Dedifferentiated amniotic fluid mesenchymal stem cell (primary cell): ENCODE measurements around the gene PIK3R4.

Experiments used
- DNase-seq: peaks from one replicate; pipeline ENCODE4 v3.0.0-alpha.2; 2016; ENCODE audit errors: extremely low spot score

PIK3R4 gene

DNA sequence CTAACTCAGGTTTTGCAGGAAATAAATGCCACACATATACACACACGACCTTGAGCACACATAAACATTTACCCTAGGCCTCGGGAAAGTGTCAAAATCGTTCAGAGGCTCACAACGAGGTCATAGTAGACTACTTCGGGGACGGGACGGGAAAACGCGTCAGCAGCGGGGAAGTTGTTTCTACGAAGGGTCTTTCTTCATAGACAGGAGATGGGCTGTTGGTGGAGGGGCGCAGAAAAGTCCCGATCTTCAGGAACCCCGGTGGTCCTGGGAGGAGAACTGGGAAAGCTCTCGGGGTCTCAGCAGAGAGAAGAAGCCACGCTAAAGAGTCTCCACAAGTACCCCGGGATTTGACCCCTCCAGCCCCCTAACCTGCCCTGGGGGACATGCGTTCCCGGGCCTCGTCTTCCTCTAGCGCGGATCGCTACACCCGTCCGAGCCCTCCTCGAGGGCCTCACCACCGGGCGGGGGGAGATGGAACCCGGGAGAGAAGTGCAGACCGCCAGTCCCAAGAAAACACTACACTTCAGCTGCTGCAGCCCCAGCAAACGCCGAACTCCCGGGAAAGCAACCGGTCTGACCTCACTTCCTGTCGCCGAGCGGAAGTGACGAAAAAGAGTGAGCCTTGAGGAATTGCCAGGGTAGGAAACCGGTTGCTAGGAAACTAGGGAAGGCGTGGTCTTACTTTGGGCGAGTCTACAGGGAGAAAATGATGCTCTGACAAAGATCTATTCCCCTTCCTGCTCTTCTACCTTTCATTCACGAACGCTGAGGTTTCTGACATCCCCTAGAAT is at the start of gene PIK3R4:
PIK3R4 (minus strand) TSS at position 584 of the 794 bp plus-strand sequence. CDS start 1,611 bp downstream, outside the sequence.
- peak; percentile 99 for DNase-seq

- no peak for DNase-seq
These were observed 48.8 kb upstream of the PIK3R4 start for GRCh38 chr3:130795396-130795795.

GRCh38 chr3:130792246-130792645 is 45.6 kb upstream of the PIK3R4 start:
- DNase-seq = no peak

- no peak for DNase-seq
These were observed 43.2 kb upstream of the PIK3R4 start for GRCh38 chr3:130789782-130790322.

GRCh38 chr3:130787422-130788068 is 40.9 kb upstream of the PIK3R4 start:
- DNase-seq = no peak

- no peak for DNase-seq
These were observed 39.7 kb upstream of the PIK3R4 start for GRCh38 chr3:130786306-130786705.

GRCh38 chr3:130783629-130784028 is 37.0 kb upstream of the PIK3R4 start:
- no peak for DNase-seq

DNA sequence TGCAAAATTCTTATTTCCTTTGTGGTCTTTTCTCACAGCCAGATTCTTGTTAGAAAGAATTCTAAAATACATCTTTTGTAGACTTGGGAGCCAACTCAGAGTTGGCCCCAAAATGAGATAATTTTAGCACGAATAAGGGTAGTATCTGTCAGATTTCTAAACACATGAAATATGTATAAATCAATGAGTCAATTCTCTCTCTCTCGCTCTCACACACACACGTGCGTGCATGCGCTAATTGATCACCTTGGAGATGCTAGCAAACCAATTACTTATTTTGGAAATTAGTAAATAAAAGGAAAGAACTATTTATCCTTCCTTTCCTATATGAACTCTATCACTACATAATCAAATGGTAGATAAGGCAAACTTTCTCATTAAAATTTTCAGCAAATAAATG is 32.9 kb upstream of the PIK3R4 start:
- no peak for DNase-seq

- DNase-seq = no peak
These were observed 32.4 kb upstream of the PIK3R4 start for GRCh38 chr3:130779031-130779430.

GRCh38 chr3:130773366-130773765 is 26.7 kb upstream of the PIK3R4 start:
- DNase-seq = no peak

DNA sequence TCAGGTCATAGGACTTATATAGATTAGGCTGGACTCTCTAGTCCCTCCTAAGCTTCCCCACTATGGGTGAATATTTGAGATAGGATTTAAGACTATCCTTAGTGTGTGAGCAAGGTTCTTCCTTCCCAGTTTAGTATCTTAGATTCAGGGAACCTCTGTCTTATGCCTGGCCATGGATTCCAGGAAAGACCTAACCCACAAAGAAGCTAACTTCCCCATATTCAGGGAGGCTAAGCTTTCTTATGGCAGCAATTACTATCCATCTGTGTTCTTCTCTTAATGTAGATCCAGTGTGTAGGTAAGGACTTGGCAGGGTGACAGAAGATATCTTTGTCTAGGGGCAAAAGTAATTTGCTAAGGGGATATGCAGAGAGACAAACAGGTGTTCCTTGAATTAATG is 25.5 kb upstream of the PIK3R4 start:
- no peak for DNase-seq

DNA sequence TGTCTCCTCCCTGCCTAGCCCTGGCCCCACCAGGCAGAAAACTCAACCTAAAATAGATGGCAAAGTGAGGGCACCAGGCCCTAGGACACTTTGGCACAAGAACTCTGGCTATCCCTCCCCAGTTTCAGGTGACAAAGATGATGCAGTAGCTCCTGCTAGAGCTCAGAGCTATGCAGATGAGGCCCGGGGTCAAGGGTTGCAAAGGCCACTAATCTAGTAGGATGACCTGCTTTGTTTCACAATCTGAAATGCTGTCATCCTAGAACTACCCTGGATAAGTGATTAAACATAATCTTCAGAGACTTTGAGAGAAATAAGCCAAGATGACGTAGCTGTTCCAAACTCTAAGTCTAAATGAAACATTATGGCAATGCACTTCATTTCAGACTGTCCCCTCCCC is 24.0 kb upstream of the PIK3R4 start:
- no peak for DNase-seq

- DNase-seq = no peak
These were observed 15.2 kb upstream of the PIK3R4 start for GRCh38 chr3:130761730-130762311.

GRCh38 chr3:130760922-130761321 is 14.3 kb upstream of the PIK3R4 start:
- DNase-seq = no peak

DNA sequence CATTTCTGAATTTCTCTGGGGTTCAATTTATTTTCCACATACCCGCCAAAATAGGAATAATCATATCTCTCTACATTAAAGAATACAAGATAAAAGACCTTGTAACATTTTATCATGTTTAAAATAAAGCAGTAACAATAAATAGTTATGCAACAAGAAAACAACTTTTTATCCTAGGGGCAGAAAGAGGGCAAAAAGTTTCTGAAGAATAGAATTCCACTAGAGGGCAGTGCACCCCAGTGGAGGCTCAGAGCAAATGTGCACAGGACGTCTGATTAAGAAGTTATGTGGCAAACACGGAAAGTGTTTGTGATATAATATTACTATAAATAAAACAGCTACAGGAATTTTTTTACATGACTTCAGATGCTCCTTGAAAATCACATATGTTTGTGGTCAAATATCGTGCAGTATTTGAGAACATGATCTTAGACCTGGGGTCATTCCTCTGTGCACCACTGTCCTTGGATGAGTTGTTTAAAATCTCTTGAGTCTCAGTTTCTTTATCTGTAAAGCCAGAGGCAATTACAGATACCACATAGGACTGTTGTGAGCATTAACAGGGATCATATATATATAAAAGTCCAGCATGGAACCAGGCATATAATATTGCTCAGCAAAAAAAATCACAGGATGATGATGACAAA is 13.2 kb upstream of the PIK3R4 start:
- peak; percentile 61 for DNase-seq

DNA sequence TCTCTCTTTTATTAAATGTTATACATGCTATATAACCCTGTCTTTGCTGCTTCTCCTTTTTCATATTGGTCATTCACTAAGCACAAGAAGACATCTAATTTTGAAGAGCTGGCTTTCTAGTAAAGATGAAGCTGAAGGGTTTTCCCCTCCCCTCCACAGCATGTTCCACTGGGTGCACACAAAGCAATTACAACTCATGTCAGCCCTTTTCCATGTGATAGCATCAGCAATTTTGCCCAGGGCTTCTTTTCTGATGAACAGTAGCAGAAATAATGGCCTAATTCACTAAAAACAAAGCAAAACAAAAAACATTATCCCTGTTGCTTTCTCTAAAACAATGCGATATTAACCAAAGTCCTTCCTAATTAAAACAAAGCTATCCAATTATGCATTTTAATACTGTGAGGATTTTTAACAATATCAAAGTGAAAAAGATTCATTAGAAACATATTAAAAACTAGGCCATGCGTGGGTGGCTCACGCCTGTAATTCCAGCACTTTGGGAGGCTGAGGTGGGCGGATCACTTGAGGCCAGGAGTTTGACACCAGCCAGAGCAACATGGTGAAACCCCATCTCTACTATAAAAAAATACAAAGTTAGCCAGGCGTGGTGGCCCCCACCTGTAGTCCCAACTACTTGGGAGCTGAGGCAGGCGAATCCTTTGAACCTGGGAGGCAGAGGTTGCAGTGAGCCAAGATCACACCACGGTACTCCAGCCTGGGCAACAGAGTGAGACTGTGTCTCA is 12.2 kb upstream of the PIK3R4 start:
- no peak for DNase-seq

- no peak for DNase-seq
These were observed 11.1 kb upstream of the PIK3R4 start for GRCh38 chr3:130757611-130758150.

DNA sequence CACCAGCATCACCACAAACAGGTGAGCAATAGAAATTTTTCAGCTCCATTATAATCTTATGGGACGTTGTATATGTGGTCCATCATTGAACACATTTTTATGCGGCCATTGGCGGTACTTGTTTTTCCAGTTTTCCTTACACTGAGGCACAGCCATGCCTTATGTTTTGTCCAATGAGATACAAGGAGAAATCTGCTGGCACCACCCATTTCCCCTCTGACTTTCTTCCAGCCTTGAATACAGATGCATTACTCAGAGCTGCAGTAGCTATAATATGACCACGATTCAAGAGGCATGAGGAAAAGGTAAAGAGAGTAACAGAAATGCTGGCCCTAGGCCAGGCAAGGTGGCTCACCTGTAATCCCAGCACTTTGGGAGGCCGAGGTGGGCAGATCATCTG is 9.0 kb upstream of the PIK3R4 start:
- DNase-seq = no peak

DNA sequence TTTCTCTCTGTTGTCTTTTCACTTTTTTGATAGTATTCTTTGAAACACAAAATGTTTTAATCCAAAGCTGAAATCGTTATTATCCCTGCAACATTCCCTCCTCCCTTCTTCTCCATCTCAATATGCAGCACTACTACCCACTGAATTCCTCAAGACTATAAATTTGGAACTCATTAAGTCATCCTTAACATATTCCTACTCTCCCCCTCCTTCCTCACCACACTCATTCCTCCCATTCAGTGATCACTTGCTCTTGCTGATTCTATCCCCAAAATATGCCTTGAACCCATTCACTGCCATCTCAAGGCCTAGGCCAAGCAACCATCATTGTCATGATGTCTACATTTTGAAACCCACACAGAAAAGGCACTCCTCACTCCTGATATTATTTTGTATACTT is 2.4 kb upstream of the PIK3R4 start:
- DNase-seq = peak; percentile 45

DNA sequence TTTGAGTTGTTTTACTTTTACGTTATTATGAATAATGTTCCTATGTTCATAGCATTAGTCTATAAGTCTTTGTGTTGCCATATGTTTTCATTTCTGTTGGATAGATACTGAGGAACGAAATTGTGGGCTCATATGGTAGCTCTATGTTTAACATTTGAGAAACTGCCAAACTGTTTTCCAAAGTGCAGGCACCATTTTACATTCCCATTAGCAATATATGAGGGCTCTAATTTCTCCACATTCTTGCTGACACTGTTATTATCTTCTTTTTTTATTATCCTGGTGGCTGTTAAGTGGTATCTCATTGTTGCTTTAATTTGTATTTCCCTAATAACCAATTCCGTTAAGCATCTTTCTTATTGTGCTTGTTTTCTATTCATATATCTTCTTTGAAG is 1.8 kb upstream of the PIK3R4 start:
- DNase-seq = no peak

DNA sequence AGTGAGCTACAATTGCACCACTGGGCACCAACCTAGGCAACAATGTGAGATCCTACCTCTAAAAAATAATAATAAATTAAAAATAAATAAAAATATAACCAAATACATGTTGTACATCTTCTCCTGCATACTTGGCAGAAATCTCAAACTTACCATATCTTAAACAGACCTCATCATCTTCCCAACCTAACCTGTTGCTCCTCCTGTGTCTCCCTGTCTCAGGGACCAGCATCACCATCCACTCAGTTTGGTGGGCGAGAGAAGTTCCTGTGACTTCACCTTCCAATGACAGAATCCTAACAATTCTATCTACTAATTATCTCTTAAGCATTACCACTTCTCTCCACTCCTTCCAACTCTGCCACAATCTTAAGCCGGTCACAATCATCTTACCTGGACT is 3.3 kb downstream of the PIK3R4 start:
- DNase-seq = no peak
